HL-60 (cell line): ENCODE results near the gene FAHD2A.
"Not testable (repeated sequence)": the region's sequence is repeated elsewhere in the genome, so short reads cannot be mapped to it uniquely, and the experiment has no call there.

Experiments used
- DNase-seq, 2 experiments: peaks; one replicate each; pipeline ENCODE4 v3.0.0-alpha.2; 2010 to 2020; ENCODE audit warnings: low read depth in 1 of 2, low spot score in 1 of 2
- H3K27ac ChIP-seq: fragments of 250-450 bp; sonication (Bioruptor Pico); replicated peaks from 2 replicates; pipeline ENCODE4 v1.5.1; 2020; ENCODE audit warnings: mild to moderate bottlenecking, moderate library complexity
- H3K27me3 ChIP-seq: fragments of 250-450 bp; sonication (Bioruptor Pico); 2 replicates; pipeline ENCODE4 v1.5.1; 2021; ENCODE audit warnings: mild to moderate bottlenecking, moderate library complexity; ENCODE audit not compliant: insufficient read depth, poor library complexity, severe bottlenecking
- H3K4me3 ChIP-seq: replicated peaks from 2 replicates; pipeline ENCODE4 v1.5.1; 2011; ENCODE audit warnings: mild to moderate bottlenecking, control low read depth, low read length; ENCODE audit not compliant: insufficient read depth
- GABPA ChIP-seq: IDR thresholded peaks from 2 replicates; pipeline ENCODE4 v1.6.1; 2012; ENCODE audit warnings: low read depth
- POLR2AphosphoS5 ChIP-seq: IDR thresholded peaks from 2 replicates; pipeline ENCODE4 v1.6.1; 2012; ENCODE audit warnings: low read depth
- REST ChIP-seq: IDR thresholded peaks from 2 replicates; pipeline ENCODE4 v1.6.1; 2012; ENCODE audit warnings: low read depth; ENCODE audit not compliant: insufficient replicate concordance
- SPI1 ChIP-seq: IDR thresholded peaks from 2 replicates; pipeline ENCODE4 v1.6.1; 2012; ENCODE audit warnings: low read depth, mild to moderate bottlenecking, borderline replicate concordance
- TF ChIP-seq, protein P1 (sequence below): IDR thresholded peaks from one replicate; pipeline ENCODE4 v1.5.1; 2011; ENCODE audit warnings: low read length, control low read depth, inconsistent platforms; ENCODE audit not compliant: insufficient read depth

The FAHD2A gene

DNA sequence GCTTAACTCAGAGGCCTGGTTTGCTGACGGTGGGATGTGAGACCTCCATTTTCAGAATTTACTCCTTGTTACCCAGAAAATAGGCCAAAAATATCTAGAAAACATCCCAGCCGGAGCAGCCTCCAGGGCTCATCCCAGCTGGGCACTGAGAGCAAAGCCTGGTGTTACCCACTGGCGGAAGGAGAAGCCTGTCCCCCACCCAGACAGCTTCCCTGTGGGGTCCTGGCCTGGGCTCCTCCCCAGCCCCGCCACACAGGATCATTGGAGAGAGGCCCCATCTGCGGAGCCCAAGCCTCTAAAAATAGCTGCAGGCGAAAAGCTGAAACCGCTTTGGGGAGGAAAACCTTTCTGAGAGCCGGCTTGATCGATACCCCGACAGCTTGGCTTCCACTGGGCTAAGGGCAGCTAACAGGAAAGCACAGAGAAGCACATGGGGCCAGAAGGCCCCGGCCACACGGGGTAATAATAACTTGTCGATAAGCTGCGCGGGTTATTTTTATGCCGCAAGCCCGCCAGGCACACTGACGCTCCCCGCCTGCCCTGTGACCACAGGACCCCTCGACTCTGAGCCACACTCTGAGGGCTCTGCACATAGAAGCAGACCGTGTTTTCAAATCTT is 26.9 kb upstream of the FAHD2A start:
- H3K27me3 ChIP-seq: no peaks in the 10 kb centered on the region
- no peak overlapping the region for H3K4me3 ChIP-seq
- no peak overlapping the region for H3K27ac ChIP-seq
- no peak for TF ChIP-seq GABPA
- TF ChIP-seq SPI1: no peak
- no peak for TF ChIP-seq POLR2AphosphoS5
- no peak for TF ChIP-seq REST
- TF ChIP-seq, protein P1, sequence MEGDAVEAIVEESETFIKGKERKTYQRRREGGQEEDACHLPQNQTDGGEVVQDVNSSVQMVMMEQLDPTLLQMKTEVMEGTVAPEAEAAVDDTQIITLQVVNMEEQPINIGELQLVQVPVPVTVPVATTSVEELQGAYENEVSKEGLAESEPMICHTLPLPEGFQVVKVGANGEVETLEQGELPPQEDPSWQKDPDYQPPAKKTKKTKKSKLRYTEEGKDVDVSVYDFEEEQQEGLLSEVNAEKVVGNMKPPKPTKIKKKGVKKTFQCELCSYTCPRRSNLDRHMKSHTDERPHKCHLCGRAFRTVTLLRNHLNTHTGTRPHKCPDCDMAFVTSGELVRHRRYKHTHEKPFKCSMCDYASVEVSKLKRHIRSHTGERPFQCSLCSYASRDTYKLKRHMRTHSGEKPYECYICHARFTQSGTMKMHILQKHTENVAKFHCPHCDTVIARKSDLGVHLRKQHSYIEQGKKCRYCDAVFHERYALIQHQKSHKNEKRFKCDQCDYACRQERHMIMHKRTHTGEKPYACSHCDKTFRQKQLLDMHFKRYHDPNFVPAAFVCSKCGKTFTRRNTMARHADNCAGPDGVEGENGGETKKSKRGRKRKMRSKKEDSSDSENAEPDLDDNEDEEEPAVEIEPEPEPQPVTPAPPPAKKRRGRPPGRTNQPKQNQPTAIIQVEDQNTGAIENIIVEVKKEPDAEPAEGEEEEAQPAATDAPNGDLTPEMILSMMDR: no peak
- no peak for DNase-seq

GRCh38 chr2:95376311-95377215 is 25.9 kb upstream of the FAHD2A start:
- Histone ChIP-seq H3K27ac (no peak overlapping the region), H3K4me3 (no peak overlapping the region), H3K27me3 (no peaks in the 10 kb centered on the region)
- TF ChIP-seq REST (no peak), GABPA (no peak), SPI1 (no peak), POLR2AphosphoS5 (no peak)
- TF ChIP-seq, protein P1: no peak
- no peak for DNase-seq

DNA sequence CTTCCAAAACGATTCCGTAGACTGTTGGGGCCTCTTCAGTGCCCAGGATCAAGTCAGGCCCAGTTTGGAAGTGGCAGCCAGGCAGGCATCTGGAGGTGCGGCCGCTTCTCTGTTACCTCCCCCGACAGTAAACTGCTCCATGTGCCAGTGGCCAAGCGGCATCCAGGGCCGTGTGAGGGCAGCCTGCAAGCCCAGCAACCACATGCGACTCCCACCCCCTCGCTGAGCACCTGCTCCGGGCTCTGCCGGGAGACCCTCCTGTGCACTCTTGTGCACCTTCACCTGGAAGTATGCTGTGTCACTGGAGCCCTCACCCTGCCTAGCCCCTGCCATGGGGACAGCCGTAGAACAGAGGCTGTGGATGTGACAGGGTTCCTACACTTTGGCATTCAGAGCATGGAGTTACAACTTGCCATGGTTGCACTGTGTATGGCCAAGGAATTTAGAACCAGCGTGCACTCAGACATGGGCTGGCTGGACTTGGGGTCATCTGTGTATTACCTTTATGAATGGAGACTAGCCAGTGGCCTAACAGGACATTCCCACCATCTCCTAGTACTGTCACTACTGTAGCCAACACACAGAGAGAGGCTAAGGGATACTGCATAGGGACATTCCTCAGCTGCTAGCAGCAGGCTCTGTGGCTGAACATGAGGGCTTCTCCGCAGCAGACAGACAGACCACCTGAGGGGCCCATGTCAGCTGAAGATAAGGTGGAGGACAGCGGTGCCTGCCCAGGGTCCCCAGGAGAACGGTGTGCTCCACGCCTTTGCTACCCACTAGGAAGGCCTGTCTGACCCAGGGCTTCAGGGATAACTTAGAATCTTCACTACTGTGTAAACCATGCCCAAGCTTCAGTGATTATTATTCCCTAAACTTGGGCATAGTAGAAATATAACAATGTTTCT is 25.0 kb upstream of the FAHD2A start:
- TF ChIP-seq POLR2AphosphoS5 (no peak), GABPA (no peak), SPI1 (no peak), REST (no peak)
- TF ChIP-seq, protein P1: no peak
- no peak overlapping the region for H3K4me3 ChIP-seq
- DNase-seq: no peak
- H3K27ac ChIP-seq: no peak overlapping the region
- no peaks in the 10 kb centered on the region for H3K27me3 ChIP-seq

- not testable (repeated sequence) for H3K4me3 ChIP-seq, H3K27me3 ChIP-seq, DNase-seq, H3K27ac ChIP-seq
These were observed 24.2 kb upstream of the FAHD2A start for GRCh38 chr2:95378281-95378680.
